HG02678 (cell line): ENCODE results near the gene RET.
A peak's percentile ranks its signal among the peaks of the same experiment; 100 is the strongest.

Experiments
- ATAC-seq: cut with Tn5 transposase; IDR thresholded peaks from one replicate; pipeline ENCODE4 v1.9.1; 2021; ENCODE audit warnings: mild to moderate bottlenecking, moderate library complexity; ENCODE audit not compliant: unreplicated experiment

The RET gene

GRCh38 chr10:43160921-43161255 lies 84.0 kb downstream of the RET start:
- ATAC-seq = peak; percentile 78

- no peak for ATAC-seq
Measured at GRCh38 chr10:43162604-43163003, 85.7 kb downstream of the RET start.

DNA sequence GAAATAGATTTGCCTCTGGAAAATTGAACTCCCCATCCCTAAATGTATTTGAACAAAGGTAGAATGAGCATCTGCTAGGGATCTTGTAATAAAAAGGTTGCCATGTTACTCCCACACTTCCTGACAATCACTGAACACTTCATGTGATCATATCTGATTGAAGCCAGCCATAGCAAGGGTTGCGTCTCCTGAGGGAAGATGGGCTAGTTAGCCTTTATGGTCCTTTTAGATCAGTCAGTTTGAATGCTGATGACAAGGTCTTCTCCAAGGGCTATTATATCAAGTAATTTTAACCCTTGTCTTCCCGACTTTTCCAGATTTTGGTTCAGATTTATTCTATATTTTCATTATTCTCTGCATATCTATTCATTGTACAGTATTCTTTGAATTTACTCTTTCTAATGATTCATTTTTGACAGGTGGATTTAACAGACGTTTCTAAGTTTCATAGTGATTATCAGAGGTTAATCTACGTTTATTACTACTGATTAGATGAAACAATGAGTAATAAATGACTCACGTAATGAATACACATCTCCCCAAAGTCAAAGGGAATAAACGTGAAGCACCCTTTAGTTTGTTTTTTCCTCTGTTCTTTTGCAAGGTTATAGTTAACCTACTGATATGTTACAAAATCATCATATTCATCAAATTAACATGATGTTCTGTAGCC lies 89.5 kb downstream of the RET start:
- ATAC-seq = peak; percentile 35

GRCh38 chr10:43166880-43167497 lies 90.1 kb downstream of the RET start:
- ATAC-seq = peak; percentile 88

DNA sequence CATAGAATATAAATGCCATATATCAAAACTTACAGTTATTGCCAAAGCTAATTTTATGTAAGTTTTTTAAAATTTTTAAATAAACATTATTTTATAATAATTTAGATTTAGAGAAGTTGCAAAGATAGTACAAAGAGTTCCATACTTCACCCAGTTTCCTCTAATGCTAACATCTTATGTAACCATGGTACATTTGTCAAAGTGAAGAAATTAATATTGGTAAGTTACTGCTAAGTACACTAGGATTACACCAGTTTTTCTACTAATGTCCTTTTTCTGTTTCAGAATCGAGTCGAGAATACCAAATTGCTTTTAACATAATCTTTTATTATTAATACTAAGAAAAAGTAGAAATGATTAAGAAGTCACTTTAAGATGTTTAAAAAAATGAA lies 90.6 kb downstream of the RET start:
- ATAC-seq = no peak

DNA sequence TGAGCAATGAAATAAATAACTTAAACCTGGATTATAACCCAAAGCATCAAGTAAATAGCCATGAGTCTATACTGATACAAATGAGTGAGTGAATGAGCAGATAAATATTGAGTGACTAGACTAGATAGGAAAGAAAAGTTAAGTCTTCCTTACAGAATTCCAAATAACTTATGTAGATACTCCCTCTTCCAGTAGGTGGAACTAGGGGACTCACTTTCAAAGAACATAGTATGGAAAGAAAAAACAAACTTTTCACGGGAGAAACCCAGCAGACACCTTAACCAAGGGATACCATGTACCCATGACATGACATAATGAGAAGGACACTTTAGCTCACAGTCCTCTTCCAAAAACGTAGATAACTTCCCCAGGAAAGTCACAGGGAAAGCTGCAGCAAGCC lies 93.6 kb downstream of the RET start:
- no peak for ATAC-seq

- ATAC-seq = peak; percentile 42
Measured at GRCh38 chr10:43172645-43173044, 95.8 kb downstream of the RET start.

DNA sequence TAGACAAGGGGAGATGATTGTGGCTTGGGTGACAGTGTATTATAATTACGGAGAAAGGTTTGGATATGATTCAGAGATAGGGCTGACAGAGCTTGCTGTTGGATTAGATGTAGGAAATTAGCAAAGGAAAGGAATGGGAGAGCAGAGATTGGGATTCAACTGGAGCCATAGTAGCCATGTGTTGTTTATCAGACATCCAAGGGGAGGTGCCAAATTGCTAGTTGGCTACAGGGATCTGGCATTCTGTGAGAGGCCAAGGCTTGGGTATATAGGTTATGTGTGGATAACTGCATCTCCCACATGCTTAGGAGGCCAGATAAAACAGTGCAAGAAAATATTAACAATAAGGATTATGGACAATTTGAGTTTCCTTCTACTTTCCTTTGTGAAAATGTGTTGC lies 96.3 kb downstream of the RET start:
- ATAC-seq = no peak

GRCh38 chr10:43174969-43175368 lies 98.1 kb downstream of the RET start:
- no peak for ATAC-seq

DNA sequence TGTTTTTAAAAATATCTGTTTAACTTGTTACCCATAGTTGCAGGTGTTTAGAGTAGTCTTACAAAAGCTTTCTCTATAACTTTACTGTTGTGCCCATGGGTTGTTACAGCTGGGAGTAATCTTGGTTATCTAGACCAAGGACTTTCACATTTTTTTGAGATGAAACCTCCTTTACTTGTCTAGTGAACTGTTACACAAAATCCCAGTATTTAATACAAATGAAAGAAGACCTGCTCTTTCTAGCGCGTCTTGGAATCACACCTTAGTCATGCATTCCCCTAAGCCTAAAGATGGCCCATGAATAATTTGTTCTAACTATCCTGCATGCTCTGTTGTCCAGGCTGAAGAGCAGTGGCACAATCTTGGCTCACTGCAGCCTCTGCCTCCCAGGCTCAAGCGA lies 99.4 kb downstream of the RET start:
- ATAC-seq = no peak

- no peak for ATAC-seq
Measured at GRCh38 chr10:43177595-43177994, 100.7 kb downstream of the RET start.
